HG03095 (cell line): Measurements from ENCODE around the gene RBM19.
"Not testable (repeated sequence)": the region's sequence is repeated elsewhere in the genome, so short reads cannot be mapped to it uniquely, and the experiment has no call there.

Experiments
- ATAC-seq: cut with Tn5 transposase; IDR thresholded peaks from one replicate; pipeline ENCODE4 v1.9.1; 2021; ENCODE audit warnings: moderate library complexity; ENCODE audit not compliant: unreplicated experiment

RBM19 gene

DNA sequence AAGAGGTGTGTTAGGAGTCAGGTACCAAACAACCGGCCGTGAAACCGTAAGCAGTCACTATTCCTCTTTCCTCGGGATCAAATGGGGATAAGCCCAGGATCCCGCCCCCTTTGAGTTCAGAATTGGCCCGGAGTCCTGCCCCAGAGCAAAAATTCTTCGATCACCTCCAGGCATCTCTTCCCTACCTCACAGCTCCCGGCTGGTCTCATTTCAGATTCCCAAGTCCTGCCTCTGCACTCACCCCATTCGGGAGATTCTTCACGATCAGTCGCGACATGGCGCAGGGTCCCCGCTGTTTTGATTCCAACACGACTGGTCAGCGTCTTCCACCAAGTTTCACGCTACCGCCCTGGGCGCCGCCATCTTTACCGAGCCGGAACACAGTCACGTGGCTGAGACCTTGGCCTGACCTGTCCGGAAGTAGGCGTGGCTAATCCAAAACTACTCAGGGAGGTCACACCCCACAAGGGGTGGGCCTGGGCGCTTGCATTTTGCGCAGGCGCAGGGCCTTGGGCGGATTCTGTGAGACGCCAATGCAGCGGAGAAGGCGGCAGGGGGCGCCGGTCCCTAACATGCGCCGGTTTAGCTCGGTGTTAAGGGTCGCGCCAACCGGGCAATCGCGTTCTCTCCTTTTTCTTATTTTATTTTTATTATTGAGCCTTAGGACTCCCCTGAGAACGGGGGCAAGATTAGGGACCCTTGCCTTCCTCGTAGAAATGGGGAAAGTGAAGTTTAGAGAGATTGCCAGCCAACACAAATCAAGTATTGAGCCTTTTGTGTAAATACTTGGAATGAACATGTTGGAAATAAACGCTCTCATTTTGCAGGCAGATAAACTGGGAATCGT, at the start of gene RBM19:
Gene RBM19, minus strand, starts transcription at position 375 of the 847 bp plus-strand sequence. Its CDS starts 98 bp downstream, at position 277.
- peak; percentile 96 for ATAC-seq

- no peak for ATAC-seq
Observed at GRCh38 chr12:114015851-114016250, 49.7 kb upstream of the RBM19 start.

DNA sequence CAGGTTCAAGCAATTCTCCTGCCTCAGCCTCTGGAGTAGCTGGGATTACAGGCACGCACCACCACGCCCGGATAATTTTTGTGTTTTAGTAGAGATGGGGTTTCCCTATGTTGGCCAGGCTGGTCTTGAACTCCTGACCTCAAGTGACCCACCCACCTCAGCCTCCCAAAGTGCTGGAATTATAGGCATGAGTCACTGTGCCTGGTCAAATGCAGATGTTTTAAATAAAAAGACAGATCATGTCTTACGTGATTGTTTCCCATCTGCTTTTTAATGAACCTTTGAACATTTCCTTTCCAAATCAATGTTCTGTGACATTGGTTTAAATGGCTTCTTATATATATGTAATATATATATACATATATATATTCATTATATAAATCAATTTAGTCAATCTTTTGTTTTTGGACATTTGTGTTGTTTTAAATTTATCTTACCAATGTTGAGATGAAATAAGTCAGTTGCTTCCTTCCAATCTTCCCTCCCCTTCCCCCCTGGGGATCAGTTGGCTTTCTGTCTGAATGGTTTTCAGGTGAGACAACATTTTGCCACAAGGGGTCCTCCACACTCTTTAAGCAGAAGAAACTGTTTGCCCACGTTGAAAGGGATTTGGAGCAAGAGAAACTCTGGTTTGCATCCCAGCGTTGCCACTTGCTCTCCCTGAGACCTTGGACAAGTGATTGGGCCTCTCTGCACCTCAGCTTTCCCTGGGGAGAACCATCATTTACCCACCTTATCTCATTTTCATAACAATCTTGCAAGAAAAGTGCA, 47.6 kb upstream of the RBM19 start:
- no peak for ATAC-seq

GRCh38 chr12:114012744-114013431, 46.8 kb upstream of the RBM19 start:
- ATAC-seq, result no peak

DNA sequence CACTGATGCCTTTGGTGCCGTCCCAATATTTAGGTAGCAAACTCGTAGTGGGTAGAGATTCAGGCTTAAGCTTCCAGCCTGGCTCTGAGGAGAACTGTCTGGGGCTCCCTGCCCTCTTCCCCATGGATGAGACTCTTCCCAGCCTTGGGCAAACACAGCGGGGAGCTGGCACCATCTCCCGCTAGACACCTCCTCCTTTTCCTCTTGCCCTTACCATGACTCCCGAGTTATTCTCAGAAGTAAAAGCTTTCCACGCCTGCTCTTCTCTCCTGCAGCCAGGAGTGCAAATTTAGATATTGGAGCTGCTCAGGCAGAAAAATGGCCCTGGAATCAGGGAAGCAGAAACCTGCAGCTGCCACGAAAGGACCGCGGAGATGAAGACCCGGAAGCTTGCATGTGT, 45.6 kb upstream of the RBM19 start:
- ATAC-seq, result no peak

DNA sequence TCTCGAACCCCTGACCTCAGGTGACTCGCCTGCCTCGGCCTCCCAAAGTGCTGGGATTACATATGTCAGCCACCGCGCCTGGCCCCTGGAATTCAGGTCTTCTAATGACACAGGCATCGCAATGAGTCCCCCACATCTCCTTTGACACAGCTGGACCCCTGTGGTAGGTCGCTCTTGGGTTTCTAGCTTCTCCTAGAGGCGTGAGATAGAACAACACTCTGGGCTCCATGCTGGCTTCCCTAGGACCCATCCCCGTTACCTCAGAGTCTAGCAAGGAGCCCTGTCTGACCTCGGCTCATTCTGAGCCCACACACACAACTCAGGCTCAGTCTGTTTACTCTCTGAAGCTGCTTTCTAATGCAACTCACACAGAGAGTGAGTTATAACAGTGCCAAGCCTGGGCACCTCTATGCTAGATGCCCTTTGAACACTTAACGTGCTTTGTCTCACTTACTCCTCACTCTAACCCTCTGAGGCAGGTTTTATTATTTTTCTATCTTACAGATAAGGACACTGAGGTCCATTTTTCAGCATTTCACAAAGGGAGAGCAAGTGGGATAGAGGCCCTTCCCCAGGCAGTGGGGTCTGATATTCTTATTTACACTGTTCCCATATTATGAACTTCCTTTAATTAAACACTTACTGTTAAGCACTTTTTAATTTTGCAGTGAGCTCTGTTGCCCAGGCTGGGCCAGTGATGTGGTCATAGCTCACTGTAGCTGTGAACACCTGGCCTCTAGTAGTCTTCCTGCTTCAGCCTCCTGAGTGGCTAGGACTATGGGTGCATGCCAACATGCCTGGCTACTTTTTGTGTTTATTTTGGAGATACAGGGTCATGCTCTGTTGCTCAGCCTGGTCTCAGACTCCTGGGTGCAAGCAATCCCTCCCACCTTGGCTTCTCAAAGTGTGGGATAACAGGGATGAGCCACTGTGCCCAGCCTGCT, 40.6 kb upstream of the RBM19 start:
- no peak for ATAC-seq

DNA sequence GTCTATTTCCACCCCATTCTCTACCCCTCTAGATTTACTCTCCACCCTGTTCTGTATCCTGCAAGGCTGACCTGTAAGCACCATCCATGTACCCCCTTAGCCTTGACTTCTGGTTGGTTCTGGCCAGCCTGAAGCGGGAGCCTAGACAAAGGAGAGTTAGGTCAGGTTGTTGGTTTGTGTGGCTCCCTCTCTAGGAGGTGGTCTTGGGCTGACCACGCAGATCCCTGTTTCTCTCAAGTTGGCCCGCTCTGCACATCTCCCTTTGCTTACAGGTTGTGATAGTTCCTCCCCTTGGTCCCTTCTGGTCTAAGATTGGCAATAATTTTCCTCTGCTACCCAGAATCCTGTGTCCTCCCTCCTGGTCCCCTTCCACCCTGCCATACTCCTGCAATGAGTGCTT, 38.3 kb upstream of the RBM19 start:
- ATAC-seq, result no peak

DNA sequence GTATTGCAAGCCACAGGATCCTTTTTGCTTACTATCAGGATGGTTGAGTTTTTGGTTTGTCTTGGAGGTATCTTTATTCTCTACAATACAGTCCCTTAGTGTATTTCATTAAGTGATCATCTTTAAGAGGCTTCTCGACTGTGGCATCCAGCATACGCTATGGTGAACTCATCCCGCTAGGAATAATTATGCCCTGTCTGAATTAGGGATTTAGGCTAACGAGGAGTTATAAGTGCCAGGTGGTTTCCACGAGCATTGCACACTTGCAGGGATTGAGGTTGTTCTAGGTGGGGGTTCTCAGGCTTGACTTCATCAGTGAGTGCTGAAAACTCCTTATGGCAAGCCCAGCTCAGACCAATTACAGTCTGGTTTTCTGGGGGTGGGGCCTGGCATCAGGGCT, 37.2 kb upstream of the RBM19 start:
- ATAC-seq, result no peak

GRCh38 chr12:114001511-114002340, 35.6 kb upstream of the RBM19 start:
- ATAC-seq, result no peak

GRCh38 chr12:114000861-114001260, 34.7 kb upstream of the RBM19 start:
- ATAC-seq, result no peak

GRCh38 chr12:114000261-114000660, 34.1 kb upstream of the RBM19 start:
- ATAC-seq, result not testable (repeated sequence)

GRCh38 chr12:113997365-113997764, 31.2 kb upstream of the RBM19 start:
- no peak for ATAC-seq

DNA sequence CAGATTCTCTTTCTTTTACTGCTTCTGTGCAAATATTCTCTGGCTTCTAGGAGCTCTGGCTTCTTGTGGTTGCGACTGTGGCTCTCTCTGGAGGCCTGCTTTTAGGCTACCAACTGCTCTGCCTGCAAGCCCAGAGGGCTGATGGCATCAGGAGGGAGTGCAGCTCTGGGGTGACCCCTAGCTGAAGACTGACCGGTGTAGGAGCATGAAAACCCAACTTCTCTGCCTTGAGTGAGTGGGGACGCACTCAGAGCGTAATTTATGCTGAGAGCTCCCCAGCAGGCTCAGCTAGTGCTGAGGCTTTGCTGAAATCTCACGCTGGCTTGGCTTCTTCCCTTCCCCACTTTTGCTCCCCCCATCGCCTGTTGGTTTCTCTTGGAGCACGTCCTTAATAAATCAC, 29.9 kb upstream of the RBM19 start:
- ATAC-seq, result no peak

- no peak for ATAC-seq
Observed at GRCh38 chr12:113994051-113994450, 27.9 kb upstream of the RBM19 start.

- not testable (repeated sequence) for ATAC-seq
Observed at GRCh38 chr12:113992751-113993150, 26.6 kb upstream of the RBM19 start.

GRCh38 chr12:113991224-113992044, 25.3 kb upstream of the RBM19 start:
- no peak for ATAC-seq

DNA sequence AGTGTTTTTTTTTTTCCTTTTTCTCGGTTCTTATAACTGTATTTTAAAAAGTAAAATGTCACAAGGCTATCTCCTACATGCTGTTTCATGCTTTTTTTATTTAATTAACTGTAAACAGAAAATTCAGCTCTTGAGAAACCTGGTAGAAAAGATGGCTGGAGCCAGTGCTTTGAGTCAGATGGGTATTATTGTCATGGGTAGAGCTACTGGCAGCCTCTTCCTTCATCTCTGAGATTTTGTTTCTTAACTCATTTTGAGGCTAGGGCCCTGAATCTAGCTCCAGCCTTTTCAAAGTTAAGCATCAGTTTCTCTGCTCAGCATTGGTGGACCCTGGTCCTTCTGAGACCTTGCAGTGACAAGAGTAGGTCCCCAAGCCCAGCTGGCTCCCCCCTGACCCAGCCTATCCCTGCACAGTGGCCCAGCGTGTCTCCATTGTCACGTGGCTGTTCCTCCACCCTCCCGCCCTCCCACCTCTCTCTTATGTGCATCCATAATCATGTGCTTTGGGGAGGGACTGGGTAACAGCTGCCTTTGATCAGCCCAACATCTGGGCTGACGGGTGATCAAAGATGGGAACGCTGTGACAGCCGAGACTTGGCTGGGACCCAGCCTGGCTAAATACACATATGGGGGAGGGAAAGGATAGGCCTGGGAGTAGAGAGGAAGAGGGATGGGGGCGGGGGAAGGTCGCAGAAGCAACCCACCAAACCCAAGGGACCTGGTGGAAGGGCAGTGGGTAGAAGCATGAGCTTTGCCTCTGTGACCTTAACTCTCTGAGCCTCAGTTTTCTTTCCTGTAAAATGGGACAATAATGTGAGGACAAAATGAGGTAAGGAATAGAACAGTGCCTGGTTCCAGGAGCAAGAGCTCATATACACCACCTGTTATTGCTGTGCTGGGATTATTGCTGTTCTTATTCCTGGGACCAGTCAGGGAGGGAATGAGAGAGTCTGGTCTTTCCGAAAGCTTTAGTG, 24.4 kb upstream of the RBM19 start:
- ATAC-seq, result no peak

- ATAC-seq, result no peak
Observed at GRCh38 chr12:113988976-113989375, 22.9 kb upstream of the RBM19 start.
